Aorta (tissue), 5 donors: ENCODE data around the gene PTCH1. TPM values are rescaled to one million over a fixed set of nuclear protein-coding genes. Genes with fewer than 3 reads are reported as not detected.
A peak's percentile ranks its signal among the peaks of the same experiment; 100 is the strongest.

Source experiments
- ATAC-seq: fragments of 200-7000 bp; cut with Tn5 transposase; one replicate; pipeline ENCODE4 v1.9.1; 2022; ENCODE audit warnings: moderate library complexity; ENCODE audit not compliant: low FRiP score
- DNase-seq, 2 donors: peaks; one replicate each; pipeline ENCODE4 v3.0.0-alpha.2; 2020
- H3K27ac ChIP-seq, 2 donors: one replicate each; pipeline ENCODE4 v1.5.1; 2013; ENCODE audit warnings: low read length in 2 of 2, mild to moderate bottlenecking in 2 of 2, moderate library complexity in 2 of 2, control low read depth in 1 of 2, inconsistent platforms in 1 of 2, low read depth in 1 of 2
- H3K27me3 ChIP-seq, 2 donors: one replicate each; pipeline ENCODE4 v1.6.1; 2013; ENCODE audit warnings: control low read depth in 1 of 2, low read length in 1 of 2, mild to moderate bottlenecking in 1 of 2, moderate library complexity in 1 of 2; ENCODE audit not compliant: insufficient read depth in 2 of 2, control insufficient read depth in 1 of 2
- H3K36me3 ChIP-seq, 2 donors: one replicate each; pipeline ENCODE4 v1.6.1; 2013; ENCODE audit warnings: control low read depth in 1 of 2, low read length in 1 of 2, mild to moderate bottlenecking in 1 of 2; ENCODE audit not compliant: insufficient read depth in 2 of 2, control insufficient read depth in 1 of 2
- H3K4me1 ChIP-seq, 2 donors: one replicate each; pipeline ENCODE4 v1.6.1; 2013; ENCODE audit warnings: low read length in 2 of 2, control low read depth in 1 of 2, mild to moderate bottlenecking in 1 of 2, moderate library complexity in 1 of 2; ENCODE audit not compliant: insufficient read depth in 2 of 2, control insufficient read depth in 1 of 2
- H3K4me3 ChIP-seq, 2 donors: one replicate each; pipeline ENCODE4 v1.5.1; 2013; ENCODE audit warnings: low read length in 2 of 2, control low read depth in 1 of 2, mild to moderate bottlenecking in 1 of 2
- H3K9me3 ChIP-seq: one replicate; pipeline ENCODE4 v1.6.1; 2013; ENCODE audit warnings: mild to moderate bottlenecking, low read length; ENCODE audit not compliant: control insufficient read depth
- WGBS, 2 donors: extraction: QIAGEN DNeasy Blood & Tissue Kit; methylation state at CpG; one replicate each; pipeline ENCODE4 v1.1.7; 2013; 5-methylcytosine and 5-hydroxymethylcytosine counted together
- intact Hi-C, 2 donors: fragments of 100-400 bp; cut with DNase I; formaldehyde crosslinking; loops; one replicate each; pipeline versions ENCODE4 v1.14.2 to v1.15.0; 2022
- polyA plus RNA-seq, 2 donors: library from polyadenylated mRNA; stranded (reverse); fragments of 200-250 nt; gene quantifications; one replicate each; pipeline ENCODE4 v1.2.3, GENCODE V29; 2013
- total RNA-seq, 2 donors: library from RNA; stranded (reverse); fragmentation: NEBNext Ultra II Directional; extraction: Animal tissue kit (Norgen Biotek cat#: 25700); gene quantifications; one replicate each; pipeline ENCODE4 v1.2.1, GENCODE V29; 2021
- donor health status: healthy with polysubstance abuse.
- donor health status: Bipolar disorder and iron deficiency.
- donor health status: DM: no; HTN: no; CAD: no.
- donor health status: DM: no; HTN: no; CAD: no.
- donor health status: DM: yes; HTN: yes; CAD: no.

Gene PTCH1
- total and polyA plus RNA-seq, 4 donors = 5.1 to 36.0 (median 10.0) TPM

DNA sequence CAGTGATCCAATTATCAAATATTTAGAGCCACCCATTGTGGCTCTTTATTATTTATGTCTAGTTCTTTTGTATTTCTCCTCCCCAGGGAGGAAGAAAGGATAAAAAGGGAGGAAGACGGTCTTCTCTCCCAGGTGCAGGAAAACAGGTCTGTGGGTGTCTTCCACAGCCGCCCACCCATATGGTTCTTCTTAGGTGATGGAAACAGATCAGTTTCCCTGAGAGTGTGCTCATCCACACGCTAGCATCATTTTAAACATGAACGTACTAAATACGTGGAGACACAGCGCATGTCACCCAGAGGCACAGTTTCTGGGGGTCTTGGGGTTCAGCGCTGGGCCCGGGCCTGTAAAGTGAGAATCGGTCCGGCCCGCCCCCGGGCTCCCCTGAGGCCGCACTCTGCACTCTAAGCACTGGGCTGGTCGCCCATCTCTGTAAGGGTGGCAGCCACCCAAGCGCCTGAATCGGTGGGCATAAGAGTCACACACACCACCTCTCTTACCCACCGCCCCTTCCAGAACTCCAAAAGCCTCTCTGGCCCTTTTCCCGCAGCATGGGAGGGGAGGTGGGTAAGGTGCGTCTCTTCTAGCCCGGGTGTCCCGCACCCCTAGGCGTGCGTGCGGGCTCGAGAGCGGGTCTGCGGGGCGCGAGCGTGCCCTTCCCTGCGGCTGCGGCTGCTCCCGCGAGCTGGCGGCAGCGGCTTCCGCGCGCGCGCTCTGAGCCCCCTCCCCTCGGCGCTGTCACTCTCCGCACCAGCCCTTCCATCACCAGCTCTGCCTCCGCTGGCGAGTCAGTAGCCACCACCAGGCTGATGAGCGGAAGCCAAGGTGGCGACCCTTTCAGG, 1.3 kb downstream of the PTCH1 start:
- H3K4me3 ChIP-seq = peak overlapping the region; percentile 30 to 40
- ATAC-seq (no peak), DNase-seq (no peak)
- intact Hi-C loops = loop anchor here (10.0 kb wide), 3 partner anchors 109 to 359 kb away; partner anchors contain the start of gene ERCC6L2 (in 1 of the 2)
- no peaks in the 10 kb centered on the region for H3K27me3 ChIP-seq
- WGBS, 2 donors = 8 to 10% methylated on average over 41 to 48 of the region's 48 CpGs
- no peak overlapping the region for H3K27ac ChIP-seq
- no peaks in the 10 kb centered on the region for H3K9me3 ChIP-seq
- no peaks in the 10 kb centered on the region for H3K36me3 ChIP-seq
- no peaks in the 10 kb centered on the region for H3K4me1 ChIP-seq

DNA sequence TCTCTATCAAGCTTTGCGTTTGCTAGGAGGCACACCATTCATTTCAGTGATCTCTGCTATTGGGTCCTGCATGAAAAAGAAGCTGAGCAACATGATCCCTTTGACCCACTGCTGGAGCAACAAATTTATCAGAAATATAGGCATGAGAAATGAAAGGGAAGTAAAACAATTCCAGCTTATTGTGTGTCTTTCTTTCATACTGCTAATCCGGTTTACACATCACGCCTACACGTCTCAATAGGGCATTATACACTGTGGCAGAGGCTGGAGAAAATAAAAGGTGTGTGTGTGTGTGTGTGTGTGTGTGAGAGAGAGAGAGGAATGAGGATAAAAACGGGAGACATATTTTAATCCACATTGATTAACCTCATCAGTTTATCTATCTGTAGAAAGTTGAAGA, 2.4 kb downstream of the PTCH1 start:
- no peak for DNase-seq
- no peak for ATAC-seq
- H3K27me3 ChIP-seq = no peaks in the 10 kb centered on the region
- no peak overlapping the region for H3K4me3 ChIP-seq
- H3K4me1 ChIP-seq = no peaks in the 10 kb centered on the region
- 94 to 95% methylated on average over 5 of the region's 5 CpGs for WGBS, 2 donors
- H3K27ac ChIP-seq = no peak overlapping the region
- H3K36me3 ChIP-seq = no peaks in the 10 kb centered on the region
- intact Hi-C loops = loop anchor here (10.0 kb wide), 3 partner anchors 110 to 360 kb away; partner anchors contain the start of gene ERCC6L2 (in 1 of the 2)
- no peaks in the 10 kb centered on the region for H3K9me3 ChIP-seq

DNA sequence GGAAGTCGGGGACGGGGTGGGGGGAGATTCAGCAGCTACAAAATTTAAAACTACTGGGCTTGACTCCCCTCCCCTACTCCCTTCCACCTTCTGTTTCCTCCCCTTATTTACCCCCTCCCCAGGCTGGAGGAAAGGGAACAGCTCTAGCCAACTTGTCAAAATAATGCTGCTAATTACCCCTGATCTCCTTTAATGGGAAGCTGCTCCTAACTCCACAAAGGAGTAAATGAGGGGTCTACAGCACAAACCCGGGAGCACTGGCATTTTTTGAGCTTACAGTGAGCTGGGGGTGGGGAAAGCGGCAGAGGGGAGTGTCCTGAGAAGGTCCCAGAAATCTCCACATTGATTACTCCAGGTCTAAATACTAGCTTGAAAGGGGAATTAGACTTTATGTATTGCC, 3.1 kb downstream of the PTCH1 start:
- Histone ChIP-seq H3K9me3 (no peaks in the 10 kb centered on the region), H3K27ac (no peak overlapping the region), H3K4me1 (no peaks in the 10 kb centered on the region), H3K4me3 (no peak overlapping the region), H3K27me3 (no peaks in the 10 kb centered on the region), H3K36me3 (no peaks in the 10 kb centered on the region)
- intact Hi-C loops = loop anchor here (10.0 kb wide), 3 partner anchors 111 to 361 kb away; partner anchors contain the start of gene ERCC6L2 (in 1 of the 2)
- 90 to 97% methylated on average over 4 of the region's 4 CpGs for WGBS, 2 donors
- ATAC-seq (no peak), DNase-seq (no peak)

DNA sequence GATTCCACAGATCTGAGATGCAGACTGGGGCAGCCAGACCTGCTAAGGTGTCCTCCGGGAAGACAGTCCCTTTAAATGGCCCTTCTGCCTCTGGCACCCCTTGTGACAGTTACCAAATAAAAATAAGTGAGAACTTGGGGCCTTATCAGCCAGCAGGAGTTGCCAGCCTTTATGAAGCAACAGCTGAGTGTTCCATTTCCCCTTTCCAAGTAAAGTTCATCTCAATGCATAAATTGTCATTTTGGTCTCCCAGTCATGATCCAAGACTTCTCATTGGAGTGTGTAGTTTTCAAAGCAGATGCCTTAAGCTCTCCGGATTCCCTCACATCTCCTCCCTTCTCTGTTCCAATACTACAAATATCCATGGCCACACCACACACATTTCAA, 4.1 kb downstream of the PTCH1 start:
- intact Hi-C loops = loop anchor here (10.0 kb wide), 3 partner anchors 112 to 362 kb away; partner anchors contain the start of gene ERCC6L2 (in 1 of the 2)
- no peaks in the 10 kb centered on the region for H3K27me3 ChIP-seq
- no peak overlapping the region for H3K27ac ChIP-seq
- H3K4me3 ChIP-seq = no peak overlapping the region
- no peak for ATAC-seq
- no peaks in the 10 kb centered on the region for H3K9me3 ChIP-seq
- H3K36me3 ChIP-seq = no peaks in the 10 kb centered on the region
- no peaks in the 10 kb centered on the region for H3K4me1 ChIP-seq
- WGBS, 2 donors = 92 to 96% methylated on average over 2 of the region's 2 CpGs
- DNase-seq = no peak

DNA sequence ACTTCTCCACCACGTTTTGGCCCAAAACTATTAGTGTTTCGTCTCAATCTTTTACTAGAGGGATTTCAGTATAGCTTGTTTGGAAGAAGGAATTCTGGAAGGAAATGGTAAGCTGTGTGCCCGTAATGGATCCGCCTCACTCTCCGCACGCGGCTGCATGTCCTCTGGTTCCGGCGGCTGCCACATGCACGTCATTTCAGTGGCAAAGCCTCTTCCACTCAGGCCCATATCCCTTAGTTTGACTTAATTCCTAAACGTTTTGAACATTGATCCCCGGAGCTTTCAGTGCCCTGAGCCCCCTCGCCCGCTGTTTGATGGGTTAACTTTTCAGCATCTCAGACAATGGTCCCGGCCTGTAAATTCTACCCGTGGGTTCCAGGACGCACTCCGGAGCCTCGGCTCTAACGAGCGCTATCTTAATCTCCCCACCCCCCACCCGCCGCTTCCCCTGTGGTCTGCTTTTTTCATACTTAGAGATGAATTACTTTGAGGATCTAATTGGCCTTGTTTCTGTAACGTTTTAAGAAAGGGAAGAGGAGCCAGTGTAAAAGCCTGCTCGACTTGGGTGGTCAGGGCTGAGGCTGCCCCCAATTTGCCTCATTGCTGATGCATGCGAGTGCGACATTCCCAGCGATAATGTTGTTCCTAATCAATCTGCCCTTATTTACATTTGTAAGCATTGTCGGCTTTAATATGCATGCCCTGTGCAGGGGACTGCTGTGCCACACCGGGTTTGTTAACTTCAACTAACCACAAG, 4.6 kb downstream of the PTCH1 start:
- Histone ChIP-seq H3K9me3 (no peaks in the 10 kb centered on the region), H3K36me3 (no peaks in the 10 kb centered on the region), H3K27ac (no peak overlapping the region), H3K4me3 (peak overlapping the region in 1 of 2 donors; percentile 74), H3K27me3 (no peaks in the 10 kb centered on the region), H3K4me1 (no peaks in the 10 kb centered on the region)
- intact Hi-C loops = loop anchor here (10.0 kb wide), 3 partner anchors 113 to 363 kb away; partner anchors contain the start of gene ERCC6L2 (in 1 of the 2)
- WGBS, 2 donors = 51 to 52% methylated on average over 30 of the region's 30 CpGs
- DNase-seq (no peak), ATAC-seq (no peak)

DNA sequence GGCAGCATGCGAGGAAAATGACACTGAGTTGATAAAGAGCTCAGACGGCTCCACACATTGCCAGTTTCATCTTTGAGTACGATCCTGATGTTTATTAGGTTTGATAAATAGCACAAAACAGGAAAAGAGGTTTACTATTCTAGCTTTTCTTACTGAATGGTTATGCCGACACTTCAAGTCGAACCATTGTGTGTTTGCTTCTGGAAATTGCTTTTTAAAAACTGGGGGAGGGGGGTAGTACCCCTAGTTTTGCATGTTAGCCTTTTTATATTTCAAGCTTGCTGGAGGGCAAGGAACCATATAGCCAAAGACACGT, 5.2 kb downstream of the PTCH1 start:
- peak overlapping the region; percentile 65 to 74 for H3K4me3 ChIP-seq
- H3K9me3 ChIP-seq = no peaks in the 10 kb centered on the region
- intact Hi-C loops = loop anchor here (10.0 kb wide), 3 partner anchors 113 to 363 kb away; partner anchors contain the start of gene ERCC6L2 (in 1 of the 2)
- 2 to 3% methylated on average over 6 of the region's 6 CpGs for WGBS, 2 donors
- no peaks in the 10 kb centered on the region for H3K36me3 ChIP-seq
- DNase-seq (no peak), ATAC-seq (no peak)
- no peaks in the 10 kb centered on the region for H3K4me1 ChIP-seq
- no peaks in the 10 kb centered on the region for H3K27me3 ChIP-seq
- H3K27ac ChIP-seq = peak overlapping the region in 1 of 2 donors; percentile 62

DNA sequence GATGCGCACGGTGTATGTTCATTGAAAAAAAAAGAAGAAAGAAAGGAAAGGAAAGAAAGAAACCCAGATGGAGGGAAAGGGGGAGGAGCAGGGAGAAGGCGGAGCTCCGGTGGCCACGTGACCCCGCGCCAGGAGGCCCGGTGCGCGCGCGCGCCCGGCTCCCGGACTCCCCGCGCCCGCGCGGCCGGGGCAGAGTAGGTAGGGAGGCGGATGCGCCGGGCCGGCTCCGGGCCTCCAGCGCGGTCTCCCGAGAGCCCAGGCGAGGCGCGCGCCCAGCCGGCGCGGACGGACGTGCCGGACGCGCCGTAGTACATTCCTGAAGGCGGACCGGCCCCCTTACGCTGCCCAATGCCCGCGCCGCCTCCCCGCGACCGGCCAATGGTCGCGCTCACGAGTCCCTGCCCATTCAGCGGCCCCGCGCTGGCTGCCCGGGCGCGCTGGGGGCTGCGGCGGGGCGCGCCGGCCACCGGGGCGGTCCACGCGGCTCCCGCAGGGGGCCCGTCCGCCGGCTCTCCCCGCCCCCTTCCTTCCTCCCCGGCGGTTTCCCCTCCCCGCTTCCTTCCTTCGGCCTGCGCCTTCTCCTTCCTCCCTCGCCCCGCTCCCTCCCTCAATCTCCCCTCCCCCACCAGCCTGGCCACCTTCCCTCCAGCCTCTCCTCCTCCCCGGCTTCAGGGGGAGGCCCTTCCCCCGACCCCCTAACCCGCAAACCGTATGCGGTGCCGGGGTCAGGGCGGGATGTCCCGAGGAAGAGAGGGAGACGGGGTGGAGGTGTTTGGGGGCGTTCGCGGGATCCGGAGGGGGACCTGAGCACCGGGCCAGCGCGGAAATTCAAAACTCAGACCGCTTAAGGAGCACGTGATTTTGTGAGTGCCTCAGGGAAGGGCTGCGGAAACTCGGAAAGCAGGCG, 5.8 kb downstream of the PTCH1 start:
- H3K36me3 ChIP-seq = no peaks in the 10 kb centered on the region
- DNase-seq = peak; percentile 92 to 95
- H3K27ac ChIP-seq = peak overlapping the region in 1 of 2 donors; percentile 62
- 0 to 1% methylated on average over 70 to 102 of the region's 102 CpGs for WGBS, 2 donors
- intact Hi-C loops = loop anchor here (10.0 kb wide), 3 partner anchors 114 to 364 kb away; partner anchors contain the start of gene ERCC6L2 (in 1 of the 2)
- no peaks in the 10 kb centered on the region for H3K4me1 ChIP-seq
- ATAC-seq = peak; percentile 88
- no peaks in the 10 kb centered on the region for H3K27me3 ChIP-seq
- H3K4me3 ChIP-seq = peak overlapping the region; percentile 65 to 74
- H3K9me3 ChIP-seq = no peaks in the 10 kb centered on the region
